H7 (cell line): ENCODE results near the gene PRMT3. TPM values are rescaled to one million over a fixed set of nuclear protein-coding genes. Genes with fewer than 3 reads are reported as not detected.

ENCODE experiments used
- DNase-seq: peaks from one replicate; pipeline ENCODE4 v3.0.0; 2012
- H3K27me3 ChIP-seq: 2 replicates; pipeline ENCODE4 v1.6.0; 2011; ENCODE audit warnings: mild to moderate bottlenecking, low read length; ENCODE audit not compliant: control insufficient read depth, insufficient read depth
- H3K36me3 ChIP-seq: replicated peaks from 2 replicates; pipeline ENCODE4 v1.5.1; 2011; ENCODE audit warnings: low read length; ENCODE audit not compliant: control insufficient read depth, insufficient read depth
- H3K4me3 ChIP-seq: 2 replicates; pipeline ENCODE4 v1.5.1; 2011; ENCODE audit warnings: low read depth, mild to moderate bottlenecking, control low read depth, low read length, moderate library complexity; ENCODE audit not compliant: insufficient read depth
- total RNA-seq: library from RNA; depleted of rRNA; stranded (reverse); fragments of >200 nt; shearing (Covaris generic); gene quantifications from 2 replicates; pipeline ENCODE4 v1.2.3, GENCODE V29; 2014

PRMT3 gene
- total RNA-seq, 1 experiment from 2014 or later, result 49.8 TPM

GRCh38 chr11:20406484-20406883 lies 19.0 kb downstream of the PRMT3 start:
- Histone ChIP-seq H3K4me3 (no peak overlapping the region), H3K27me3 (no peaks in the 10 kb centered on the region), H3K36me3 (peaks cover 5% of the 10 kb centered on the region)
- no peak for DNase-seq

- Histone ChIP-seq H3K4me3 (no peak overlapping the region), H3K36me3 (peaks cover 5% of the 10 kb centered on the region), H3K27me3 (no peaks in the 10 kb centered on the region)
- no peak for DNase-seq
Measured at GRCh38 chr11:20407344-20407743, 19.8 kb downstream of the PRMT3 start.

- DNase-seq, result no peak
Measured at GRCh38 chr11:20415432-20415831, 27.9 kb downstream of the PRMT3 start.

GRCh38 chr11:20417771-20418170 lies 30.3 kb downstream of the PRMT3 start:
- H3K36me3 ChIP-seq, result no peaks in the 10 kb centered on the region; the same call in 1 of the 2 replicates
- H3K27me3 ChIP-seq, result no peaks in the 10 kb centered on the region
- H3K4me3 ChIP-seq, result no peak overlapping the region
- DNase-seq, result no peak

More at GRCh38 chr11:20415432-20415831, 27.9 kb downstream of the PRMT3 start:
- no peak overlapping the region for H3K4me3 ChIP-seq
- H3K27me3 ChIP-seq, result no peaks in the 10 kb centered on the region
- H3K36me3 ChIP-seq, result no peaks in the 10 kb centered on the region; the same call in 1 of the 2 replicates

GRCh38 chr11:20421946-20422345 lies 34.4 kb downstream of the PRMT3 start:
- Histone ChIP-seq H3K36me3 (no peaks in the 10 kb centered on the region; the same call in 1 of the 2 replicates), H3K27me3 (no peaks in the 10 kb centered on the region), H3K4me3 (no peak overlapping the region)
- DNase-seq, result no peak

GRCh38 chr11:20429216-20429615 lies 41.7 kb downstream of the PRMT3 start:
- no peak overlapping the region for H3K4me3 ChIP-seq
- H3K27me3 ChIP-seq, result no peaks in the 10 kb centered on the region
- no peak for DNase-seq
- H3K36me3 ChIP-seq, result no peaks in the 10 kb centered on the region; the same call in none of the 2 replicates

- no peaks in the 10 kb centered on the region for H3K27me3 ChIP-seq
- no peak for DNase-seq
- no peak overlapping the region for H3K4me3 ChIP-seq
- H3K36me3 ChIP-seq, result no peaks in the 10 kb centered on the region
Measured at GRCh38 chr11:20438637-20439036, 51.1 kb downstream of the PRMT3 start.

- DNase-seq, result peak; percentile 7
- no peaks in the 10 kb centered on the region for H3K36me3 ChIP-seq
- no peak overlapping the region for H3K4me3 ChIP-seq
- H3K27me3 ChIP-seq, result no peaks in the 10 kb centered on the region
Measured at GRCh38 chr11:20443596-20443995, 56.1 kb downstream of the PRMT3 start.

- Histone ChIP-seq H3K4me3 (no peak overlapping the region), H3K36me3 (no peaks in the 10 kb centered on the region), H3K27me3 (no peaks in the 10 kb centered on the region)
- DNase-seq, result no peak
Measured at GRCh38 chr11:20444535-20444934, 57.0 kb downstream of the PRMT3 start.

- DNase-seq, result no peak
- no peak overlapping the region for H3K4me3 ChIP-seq
Measured at GRCh38 chr11:20448834-20449233, 61.3 kb downstream of the PRMT3 start.

GRCh38 chr11:20450829-20451228 lies 63.3 kb downstream of the PRMT3 start:
- Histone ChIP-seq H3K36me3 (no peaks in the 10 kb centered on the region), H3K27me3 (no peaks in the 10 kb centered on the region), H3K4me3 (no peak overlapping the region)
- no peak for DNase-seq

More at GRCh38 chr11:20448834-20449233, 61.3 kb downstream of the PRMT3 start:
- Histone ChIP-seq H3K36me3 (no peaks in the 10 kb centered on the region), H3K27me3 (no peaks in the 10 kb centered on the region)

GRCh38 chr11:20451568-20451967 lies 64.1 kb downstream of the PRMT3 start:
- Histone ChIP-seq H3K36me3 (no peaks in the 10 kb centered on the region), H3K4me3 (no peak overlapping the region), H3K27me3 (no peaks in the 10 kb centered on the region)
- no peak for DNase-seq

GRCh38 chr11:20452585-20452984 lies 65.1 kb downstream of the PRMT3 start:
- Histone ChIP-seq H3K27me3 (no peaks in the 10 kb centered on the region), H3K4me3 (no peak overlapping the region)
- no peak for DNase-seq

GRCh38 chr11:20453657-20454316 lies 66.3 kb downstream of the PRMT3 start:
- no peaks in the 10 kb centered on the region for H3K27me3 ChIP-seq

More at GRCh38 chr11:20452585-20452984, 65.1 kb downstream of the PRMT3 start:
- H3K36me3 ChIP-seq, result no peaks in the 10 kb centered on the region

GRCh38 chr11:20457001-20457799 lies 69.7 kb downstream of the PRMT3 start:
- H3K27me3 ChIP-seq, result no peaks in the 10 kb centered on the region
- no peak overlapping the region for H3K4me3 ChIP-seq
- no peak for DNase-seq
- no peaks in the 10 kb centered on the region for H3K36me3 ChIP-seq

More at GRCh38 chr11:20453657-20454316, 66.3 kb downstream of the PRMT3 start:
- Histone ChIP-seq H3K36me3 (no peaks in the 10 kb centered on the region), H3K4me3 (no peak overlapping the region)
- no peak for DNase-seq
